Measurements from ENCODE around the gene NRXN2. TPM values are rescaled to one million over a fixed set of nuclear protein-coding genes. Genes with fewer than 3 reads are reported as not detected.

NRXN2 gene
- total RNA-seq, 3 donors from 2014 or later = 3.9 to 42.0 (median 6.9) TPM

- no peak for DNase-seq
- H3K9me3 ChIP-seq = no peaks in the 10 kb centered on the region
Measured at GRCh38 chr11:64731601-64732000, 8.6 kb upstream of the NRXN2 start.

DNA sequence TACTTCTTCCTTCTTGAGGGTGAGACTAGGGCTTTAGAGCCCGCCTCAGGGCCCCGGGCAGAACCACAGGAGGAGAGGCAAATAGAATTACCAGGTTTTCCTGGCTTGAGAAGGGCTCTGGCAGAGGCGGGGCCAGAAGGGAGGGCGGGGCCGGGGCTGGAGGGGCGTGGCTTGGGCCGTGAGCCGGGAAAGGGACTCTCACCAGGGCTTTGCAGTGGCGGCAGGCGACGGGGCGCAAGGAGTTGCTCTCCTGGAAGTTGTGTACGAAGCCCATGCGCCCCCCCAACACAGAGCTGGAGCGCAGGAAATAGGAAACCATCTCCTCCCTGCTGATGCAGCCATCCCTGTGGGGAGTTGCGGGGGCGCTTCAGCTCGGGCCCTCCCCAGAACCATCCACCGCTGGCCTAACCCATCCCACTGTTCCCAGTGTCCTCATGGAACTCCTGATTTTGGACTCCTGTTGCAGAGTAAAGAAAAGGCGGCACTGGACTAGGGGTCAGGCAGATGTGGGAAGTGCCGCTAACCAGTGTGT, 6.9 kb upstream of the NRXN2 start:
- no peak overlapping the region for H3K4me3 ChIP-seq
- no peak for TF ChIP-seq CTCF (IDR thresholded peaks at IDR 0.05)
- intact Hi-C loops (cut with DNase I, micrococcal nuclease) = loop anchor here in 1 of 2 donors (5.0 kb wide), 1 partner anchor 43 kb away; no protein-coding TSS in a partner anchor
- H3K4me1 ChIP-seq (ENCODE audit: low read depth) = no peaks in the 10 kb centered on the region
- DNase-seq (peak in 2 of 3 donors; percentile 71), ATAC-seq (peak; percentile 74)
- no peaks in the 10 kb centered on the region for H3K9me3 ChIP-seq
- no peaks in the 10 kb centered on the region for H3K36me3 ChIP-seq (ENCODE audit: low read depth)

More at GRCh38 chr11:64731601-64732000, 8.6 kb upstream of the NRXN2 start:
- Histone ChIP-seq H3K36me3 (ENCODE audit: low read depth) (no peaks in the 10 kb centered on the region), H3K4me3 (no peak overlapping the region), H3K4me1 (ENCODE audit: low read depth) (no peaks in the 10 kb centered on the region)
- intact Hi-C loops (cut with DNase I, micrococcal nuclease) = no loop called here
- ATAC-seq = no peak
- no peak for TF ChIP-seq CTCF (IDR thresholded peaks at IDR 0.05)

DNA sequence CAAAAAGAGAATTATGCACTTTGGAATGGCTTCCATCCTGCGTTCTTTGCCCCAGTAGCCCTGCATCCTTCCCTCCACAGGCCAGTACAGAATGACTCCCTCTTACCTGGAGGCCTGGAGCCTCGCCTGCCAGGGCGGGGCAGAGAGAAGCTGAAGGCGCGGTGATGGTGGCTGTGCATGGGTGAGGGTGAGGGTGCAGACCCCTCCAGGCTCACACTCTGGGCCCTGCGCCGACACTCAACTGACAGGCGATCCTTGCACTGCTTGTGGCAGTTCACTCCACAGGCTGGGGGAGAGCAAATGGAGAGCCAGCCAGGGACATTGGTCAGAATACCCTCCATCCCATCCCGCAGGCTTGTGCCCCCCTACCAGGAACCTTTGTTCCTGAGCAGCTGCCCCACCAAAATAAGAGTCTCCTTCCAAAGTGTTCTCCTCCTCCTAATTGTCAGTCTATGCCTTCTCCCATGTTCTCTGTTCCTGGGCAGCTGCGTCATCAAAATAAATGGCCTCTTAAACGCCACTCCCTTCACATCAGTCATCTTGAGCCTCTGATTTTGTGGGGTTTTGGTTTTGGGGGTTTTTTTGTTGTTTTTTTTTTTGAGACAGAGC, 5.9 kb upstream of the NRXN2 start:
- DNase-seq (no peak), ATAC-seq (no peak)
- H3K9me3 ChIP-seq = no peaks in the 10 kb centered on the region
- H3K4me3 ChIP-seq = no peak overlapping the region
- no peak for TF ChIP-seq CTCF (IDR thresholded peaks at IDR 0.05)
- H3K4me1 ChIP-seq (ENCODE audit: low read depth) = no peaks in the 10 kb centered on the region
- intact Hi-C loops (cut with DNase I, micrococcal nuclease) = loop anchor here in 1 of 2 donors (5.0 kb wide), 1 partner anchor 42 kb away; no protein-coding TSS in a partner anchor
- H3K36me3 ChIP-seq (ENCODE audit: low read depth) = no peaks in the 10 kb centered on the region

GRCh38 chr11:64726867-64727530, 4.0 kb upstream of the NRXN2 start:
- no peaks in the 10 kb centered on the region for H3K36me3 ChIP-seq (ENCODE audit: low read depth)
- intact Hi-C loops (cut with DNase I, micrococcal nuclease) = loop anchor here in 1 of 2 donors (5.0 kb wide), 1 partner anchor 40 kb away; no protein-coding TSS in a partner anchor
- H3K4me1 ChIP-seq (ENCODE audit: low read depth) = no peaks in the 10 kb centered on the region
- no peak for DNase-seq
- no peak for TF ChIP-seq CTCF (IDR thresholded peaks at IDR 0.05)
- no peak overlapping the region for H3K4me3 ChIP-seq
- H3K9me3 ChIP-seq = no peaks in the 10 kb centered on the region
- no peak for ATAC-seq

DNA sequence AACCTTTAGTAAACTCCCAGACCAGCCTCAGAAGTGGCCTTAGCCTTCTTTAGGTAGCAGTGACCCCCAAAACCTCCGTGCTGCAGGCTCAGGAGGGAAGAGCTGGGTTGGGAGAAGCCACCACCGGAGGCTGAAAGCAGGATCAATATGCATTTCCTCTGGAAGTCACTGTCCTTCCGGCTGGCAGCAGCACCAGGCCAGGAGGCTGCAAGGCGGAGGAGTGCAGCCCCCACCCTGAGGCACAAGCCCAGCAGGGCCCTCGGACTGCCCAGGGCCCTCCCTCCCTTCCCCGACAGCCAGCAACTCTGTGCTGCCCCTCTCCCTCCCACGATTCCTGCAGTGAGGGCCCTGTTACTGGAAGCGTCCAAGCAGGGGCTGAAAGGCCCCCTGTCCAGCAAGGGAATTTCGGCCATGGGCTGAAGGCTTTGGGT, 3.2 kb upstream of the NRXN2 start:
- intact Hi-C loops (cut with DNase I, micrococcal nuclease) = loop anchor here in 1 of 2 donors (5.0 kb wide), 1 partner anchor 39 kb away; no protein-coding TSS in a partner anchor
- Histone ChIP-seq H3K4me3 (no peak overlapping the region), H3K9me3 (no peaks in the 10 kb centered on the region), H3K36me3 (ENCODE audit: low read depth) (no peaks in the 10 kb centered on the region), H3K4me1 (ENCODE audit: low read depth) (no peaks in the 10 kb centered on the region)
- ATAC-seq (no peak), DNase-seq (no peak)
- TF ChIP-seq CTCF (IDR thresholded peaks at IDR 0.05) = no peak
